AG09309 (cell line): ENCODE results near the gene HTR3E.
"Not testable (repeated sequence)": the region's sequence is repeated elsewhere in the genome, so short reads cannot be mapped to it uniquely, and the experiment has no call there.

Source experiments
- DNase-seq: peaks from one replicate; pipeline ENCODE4 v3.0.0-alpha.2; 2010; ENCODE audit warnings: low read depth
- H3K4me3 ChIP-seq: 2 replicates; pipeline ENCODE4 v1.5.1; 2011; ENCODE audit warnings: mild to moderate bottlenecking, low read depth, low read length, moderate library complexity; ENCODE audit not compliant: control insufficient read depth
- TF ChIP-seq, protein P1 (sequence below): IDR thresholded peaks from 2 replicates; pipeline ENCODE4 v1.5.1; 2011; ENCODE audit warnings: mild to moderate bottlenecking, low read depth, low read length, inconsistent platforms; ENCODE audit not compliant: insufficient read depth, control insufficient read depth; ENCODE audit errors: missing control alignments

Gene HTR3E

DNA sequence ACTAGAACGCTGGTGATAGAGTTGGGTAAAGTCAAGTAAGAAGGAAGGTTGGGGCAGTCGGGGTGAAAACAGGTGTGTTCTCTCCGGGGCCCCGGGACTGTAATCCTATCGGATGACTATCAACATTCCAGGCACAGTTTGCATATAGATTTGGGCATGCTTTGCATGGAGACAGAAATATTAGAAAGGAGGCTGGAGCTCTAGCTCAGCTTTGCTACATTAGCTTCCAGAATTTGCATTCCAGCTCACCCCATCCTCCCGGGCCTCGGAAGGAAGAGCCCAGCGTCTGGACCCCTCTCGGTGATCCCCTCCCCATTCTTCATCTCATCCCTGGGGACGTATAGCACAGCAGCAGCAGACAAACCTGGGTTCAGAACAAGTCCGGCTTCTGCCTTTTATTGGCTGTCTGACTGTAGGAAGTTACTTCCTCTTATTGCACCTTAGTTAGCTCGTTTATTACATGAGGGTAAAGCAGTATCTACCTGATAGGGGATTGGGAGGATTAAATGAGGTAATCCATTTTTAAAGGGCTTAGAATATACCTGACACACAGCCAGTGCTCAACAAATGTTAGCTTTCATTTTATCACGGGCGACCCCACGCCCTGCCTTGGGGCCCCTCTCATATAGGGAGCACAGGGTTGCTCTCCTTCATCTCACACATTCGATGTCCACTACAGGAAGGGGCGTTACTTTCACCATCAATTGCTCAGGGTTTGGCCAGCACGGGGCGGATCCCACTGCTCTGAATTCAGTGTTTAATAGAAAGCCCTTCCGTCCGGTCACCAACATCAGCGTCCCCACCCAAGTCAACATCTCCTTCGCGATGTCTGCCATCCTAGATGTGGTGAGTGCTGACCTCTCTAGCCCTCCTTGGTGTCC, 3.2 kb downstream of the HTR3E start:
- TF ChIP-seq, protein P1, sequence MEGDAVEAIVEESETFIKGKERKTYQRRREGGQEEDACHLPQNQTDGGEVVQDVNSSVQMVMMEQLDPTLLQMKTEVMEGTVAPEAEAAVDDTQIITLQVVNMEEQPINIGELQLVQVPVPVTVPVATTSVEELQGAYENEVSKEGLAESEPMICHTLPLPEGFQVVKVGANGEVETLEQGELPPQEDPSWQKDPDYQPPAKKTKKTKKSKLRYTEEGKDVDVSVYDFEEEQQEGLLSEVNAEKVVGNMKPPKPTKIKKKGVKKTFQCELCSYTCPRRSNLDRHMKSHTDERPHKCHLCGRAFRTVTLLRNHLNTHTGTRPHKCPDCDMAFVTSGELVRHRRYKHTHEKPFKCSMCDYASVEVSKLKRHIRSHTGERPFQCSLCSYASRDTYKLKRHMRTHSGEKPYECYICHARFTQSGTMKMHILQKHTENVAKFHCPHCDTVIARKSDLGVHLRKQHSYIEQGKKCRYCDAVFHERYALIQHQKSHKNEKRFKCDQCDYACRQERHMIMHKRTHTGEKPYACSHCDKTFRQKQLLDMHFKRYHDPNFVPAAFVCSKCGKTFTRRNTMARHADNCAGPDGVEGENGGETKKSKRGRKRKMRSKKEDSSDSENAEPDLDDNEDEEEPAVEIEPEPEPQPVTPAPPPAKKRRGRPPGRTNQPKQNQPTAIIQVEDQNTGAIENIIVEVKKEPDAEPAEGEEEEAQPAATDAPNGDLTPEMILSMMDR: no peak
- H3K4me3 ChIP-seq: no peak overlapping the region
- DNase-seq: no peak

DNA sequence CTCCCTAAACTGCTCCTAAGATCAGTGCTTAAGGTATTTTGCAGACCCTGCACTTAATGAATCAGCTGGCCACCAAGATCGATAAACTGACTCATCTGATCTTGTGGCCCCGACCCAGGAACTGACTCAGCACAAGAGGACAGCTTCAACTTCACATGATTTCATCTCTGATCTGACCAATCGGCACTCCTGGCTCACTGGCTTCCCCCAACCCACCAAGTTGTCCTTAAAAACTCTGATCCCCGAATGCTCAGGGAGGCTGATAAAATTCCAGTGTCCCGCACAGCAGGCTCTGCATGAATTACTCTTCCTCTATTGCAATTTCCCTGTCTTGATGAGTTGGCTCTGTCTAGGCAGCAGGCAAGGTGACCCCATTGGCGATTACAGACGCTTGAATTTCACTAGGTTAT, 13.5 kb downstream of the HTR3E start:
- no peak for DNase-seq
- H3K4me3 ChIP-seq: no peak overlapping the region
- TF ChIP-seq, protein P1: no peak

- H3K4me3 ChIP-seq: no peak overlapping the region
- no peak for DNase-seq
- TF ChIP-seq, protein P1: no peak
Observed at GRCh38 chr3:184116017-184116416, 19.2 kb downstream of the HTR3E start.

- no peak overlapping the region for H3K4me3 ChIP-seq
- no peak for DNase-seq
- TF ChIP-seq, protein P1: no peak
Observed at GRCh38 chr3:184117636-184118035, 20.8 kb downstream of the HTR3E start.

DNA sequence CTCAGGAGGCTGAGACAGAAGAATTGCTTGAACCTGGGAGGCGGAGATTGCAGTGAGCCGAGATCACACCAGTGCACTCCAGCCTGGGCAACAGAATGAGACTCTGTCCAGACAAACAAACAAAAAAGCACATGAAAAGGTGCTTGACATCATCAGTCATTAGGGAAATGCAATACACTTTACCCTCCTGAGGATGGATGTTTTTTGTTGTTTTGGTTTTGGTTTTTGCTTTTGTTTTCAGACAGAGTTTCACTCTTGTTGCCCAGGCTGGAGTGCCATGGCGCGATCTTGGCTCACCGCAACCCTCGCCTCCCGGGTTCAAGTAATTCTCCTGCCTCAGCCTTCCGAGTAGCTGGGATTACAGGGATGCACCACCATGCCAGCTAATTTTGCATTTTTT, 24.2 kb downstream of the HTR3E start:
- not testable (repeated sequence) for DNase-seq, H3K4me3 ChIP-seq

DNA sequence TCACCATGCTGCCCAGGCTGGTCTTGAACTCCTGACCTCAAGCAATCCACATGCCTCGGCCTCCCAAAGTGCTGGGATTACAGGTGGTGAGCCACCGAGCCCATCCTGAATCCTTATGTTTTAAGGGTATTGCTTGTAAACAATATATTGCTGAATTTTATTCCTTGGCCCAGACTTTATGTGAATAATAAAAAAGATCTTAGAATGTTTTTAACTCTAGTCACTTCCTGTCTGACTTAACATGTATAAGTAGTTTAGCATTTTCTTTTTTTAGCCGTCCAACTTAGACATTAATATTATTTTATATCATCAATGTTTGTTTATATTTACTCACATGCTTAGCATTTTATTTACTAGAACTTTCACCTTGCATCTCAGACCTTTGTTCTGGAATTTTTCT, 29.1 kb downstream of the HTR3E start:
- no peak for DNase-seq
- TF ChIP-seq, protein P1: no peak
- no peak overlapping the region for H3K4me3 ChIP-seq

DNA sequence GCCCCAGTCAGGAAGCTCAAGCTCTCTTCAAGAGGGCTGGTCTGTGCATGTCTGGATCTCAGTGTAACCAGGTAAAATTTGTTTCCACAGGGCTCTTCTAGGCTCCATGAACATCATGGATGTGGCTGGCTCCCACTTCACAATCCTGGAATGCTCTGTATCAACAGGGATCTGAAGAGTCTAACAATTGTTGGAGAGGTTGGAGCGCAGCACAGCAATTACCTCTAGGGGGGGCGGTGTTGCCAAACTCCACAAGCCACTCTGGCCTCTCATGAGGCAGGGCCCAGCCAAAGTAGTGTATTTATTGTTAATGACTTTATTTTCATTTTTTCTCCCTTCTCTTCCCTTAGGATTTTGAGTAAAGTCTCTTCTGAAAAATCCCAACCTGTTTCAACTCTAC, 32.1 kb downstream of the HTR3E start:
- DNase-seq: no peak
- TF ChIP-seq, protein P1: peak; percentile 64

More for the DNA sequence above, 32.1 kb downstream of the HTR3E start:
- no peak overlapping the region for H3K4me3 ChIP-seq
